Thoracic aorta (tissue), 2 donors: Measurements from ENCODE around the gene FGD4. TPM values are rescaled to one million over a fixed set of nuclear protein-coding genes. Genes with fewer than 3 reads are reported as not detected.

Experiments used
- ATAC-seq: fragments of 150-250 bp; one replicate; pipeline ENCODE4 v1.8.0; 2017; ENCODE audit warnings: low read depth; ENCODE audit not compliant: insufficient number of reproducible peaks, low FRiP score
- DNase-seq: peaks from one replicate; pipeline ENCODE4 v3.0.0-alpha.2; 2020; ENCODE audit warnings: low spot score
- H3K27ac ChIP-seq, 2 donors: fragments of 200-600 bp; sonication (generic); 1 replicate in 1 of 2; 2 replicates in 1 of 2; pipeline ENCODE4 v1.5.1; 2016; ENCODE audit warnings: mild to moderate bottlenecking in 2 of 2, moderate library complexity in 2 of 2
- H3K27me3 ChIP-seq: fragments of 200-600 bp; sonication (generic); replicated peaks from 2 replicates; pipeline ENCODE4 v1.6.0; 2016; ENCODE audit warnings: mild to moderate bottlenecking; ENCODE audit not compliant: insufficient read depth
- H3K36me3 ChIP-seq: fragments of 200-600 bp; sonication (generic); one replicate; pipeline ENCODE4 v1.5.1; 2016
- H3K4me1 ChIP-seq, 2 donors: fragments of 200-600 bp; sonication (generic); 1 replicate in 1 of 2; 2 replicates in 1 of 2; pipeline versions ENCODE4 v1.5.1 to v1.6.0; 2016; ENCODE audit warnings: low read depth in 2 of 2, mild to moderate bottlenecking in 1 of 2; ENCODE audit not compliant: control insufficient read depth in 1 of 2
- H3K4me3 ChIP-seq: fragments of 200-600 bp; sonication (generic); 2 replicates; pipeline ENCODE4 v1.5.1; 2016; ENCODE audit warnings: mild to moderate bottlenecking
- H3K9me3 ChIP-seq: fragments of 200-600 bp; sonication (generic); 2 replicates; pipeline ENCODE4 v1.5.1; 2016
- total RNA-seq, 2 donors: library from RNA; depleted of rRNA; stranded (reverse); fragments of >200 nt; gene quantifications; one replicate each; pipeline versions ENCODE4 v1.1.0 to v1.2.3, GENCODE V29; 2016
- TF ChIP-seq, protein P1 (sequence below): fragments of 200-600 bp; sonication (generic); IDR thresholded peaks from one replicate; pipeline ENCODE4 v1.5.1; 2019; ENCODE audit warnings: antibody characterized with exemption

Gene FGD4
- total RNA-seq, 2 donors from 2014 or later: 52.7 to 61.6 TPM

DNA sequence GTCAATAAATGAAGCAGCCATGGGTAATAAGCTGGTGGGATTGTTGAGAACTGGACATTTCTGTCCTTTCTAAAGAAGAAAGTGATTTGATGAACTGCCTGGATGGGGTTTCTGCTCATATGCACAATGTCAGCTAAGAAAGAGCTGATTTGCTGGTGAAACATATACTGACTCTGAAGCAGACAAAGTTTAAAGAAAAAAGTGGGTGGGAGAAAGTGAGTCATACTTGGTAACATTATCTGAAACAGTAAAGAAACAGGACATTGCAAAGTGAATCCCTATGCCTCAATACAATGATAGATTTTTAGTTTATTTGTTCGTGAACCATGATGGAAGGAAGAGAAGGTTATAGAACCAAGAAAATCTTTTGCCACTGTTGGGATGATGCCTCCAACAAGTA, 184.2 kb downstream of the FGD4 start:
- Histone ChIP-seq H3K36me3 (peaks cover 4% of the 10 kb centered on the region), H3K27me3 (no peaks in the 10 kb centered on the region), H3K4me1 (no peaks in the 10 kb centered on the region), H3K4me3 (no peak overlapping the region), H3K27ac (no peak overlapping the region), H3K9me3 (no peaks in the 10 kb centered on the region)
- TF ChIP-seq, protein P1, sequence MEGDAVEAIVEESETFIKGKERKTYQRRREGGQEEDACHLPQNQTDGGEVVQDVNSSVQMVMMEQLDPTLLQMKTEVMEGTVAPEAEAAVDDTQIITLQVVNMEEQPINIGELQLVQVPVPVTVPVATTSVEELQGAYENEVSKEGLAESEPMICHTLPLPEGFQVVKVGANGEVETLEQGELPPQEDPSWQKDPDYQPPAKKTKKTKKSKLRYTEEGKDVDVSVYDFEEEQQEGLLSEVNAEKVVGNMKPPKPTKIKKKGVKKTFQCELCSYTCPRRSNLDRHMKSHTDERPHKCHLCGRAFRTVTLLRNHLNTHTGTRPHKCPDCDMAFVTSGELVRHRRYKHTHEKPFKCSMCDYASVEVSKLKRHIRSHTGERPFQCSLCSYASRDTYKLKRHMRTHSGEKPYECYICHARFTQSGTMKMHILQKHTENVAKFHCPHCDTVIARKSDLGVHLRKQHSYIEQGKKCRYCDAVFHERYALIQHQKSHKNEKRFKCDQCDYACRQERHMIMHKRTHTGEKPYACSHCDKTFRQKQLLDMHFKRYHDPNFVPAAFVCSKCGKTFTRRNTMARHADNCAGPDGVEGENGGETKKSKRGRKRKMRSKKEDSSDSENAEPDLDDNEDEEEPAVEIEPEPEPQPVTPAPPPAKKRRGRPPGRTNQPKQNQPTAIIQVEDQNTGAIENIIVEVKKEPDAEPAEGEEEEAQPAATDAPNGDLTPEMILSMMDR: no peak
- ATAC-seq: no peak
- no peak for DNase-seq

DNA sequence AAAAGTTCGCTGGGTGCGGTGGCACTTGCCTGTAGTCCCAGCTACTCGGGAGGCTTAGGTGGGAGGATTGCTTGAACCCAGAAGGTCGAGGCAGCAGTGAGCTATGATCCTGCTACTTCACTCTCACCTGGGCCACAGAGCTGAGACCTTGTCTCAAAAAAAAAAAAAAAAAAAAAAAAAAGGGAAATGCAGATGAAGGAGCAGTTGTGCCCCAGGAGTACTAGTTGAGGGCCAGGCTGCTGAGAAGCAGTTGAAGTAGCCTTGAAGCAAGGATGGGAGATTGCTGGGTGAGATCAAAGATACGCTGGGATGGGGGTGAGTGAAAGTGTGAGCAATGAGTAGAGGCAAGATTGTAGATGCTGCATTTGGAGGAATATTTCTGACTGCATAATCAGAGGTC, 186.3 kb downstream of the FGD4 start:
- ATAC-seq (no peak), DNase-seq (no peak)
- Histone ChIP-seq H3K4me3 (no peak overlapping the region), H3K36me3 (peaks cover 8% of the 10 kb centered on the region), H3K27ac (no peak overlapping the region), H3K9me3 (no peaks in the 10 kb centered on the region), H3K27me3 (no peaks in the 10 kb centered on the region), H3K4me1 (no peaks in the 10 kb centered on the region)
- TF ChIP-seq, protein P1: no peak

DNA sequence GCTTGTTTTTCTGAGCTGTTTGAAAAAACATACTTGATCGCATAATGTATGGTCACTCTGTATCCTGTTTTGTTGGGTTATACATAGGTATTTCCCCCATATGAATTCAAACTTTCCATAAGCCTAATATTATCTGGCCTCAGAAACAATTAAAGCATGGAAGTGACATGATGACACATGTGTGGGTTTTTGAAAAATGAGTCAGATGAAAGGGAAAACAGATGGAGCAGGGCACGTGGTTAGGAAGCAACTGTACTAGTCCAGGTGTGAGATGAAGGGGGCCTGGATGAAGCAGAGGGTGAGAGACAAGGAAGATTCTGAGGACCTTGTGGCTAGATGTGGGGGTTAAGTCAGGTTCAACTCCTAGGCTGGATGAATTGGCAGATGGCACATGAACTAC, 187.0 kb downstream of the FGD4 start:
- H3K9me3 ChIP-seq: no peaks in the 10 kb centered on the region
- H3K27me3 ChIP-seq: no peaks in the 10 kb centered on the region
- no peak for ATAC-seq
- no peak overlapping the region for H3K4me3 ChIP-seq
- no peaks in the 10 kb centered on the region for H3K4me1 ChIP-seq
- H3K27ac ChIP-seq: no peak overlapping the region
- H3K36me3 ChIP-seq: peaks cover 9% of the 10 kb centered on the region
- DNase-seq: no peak
- TF ChIP-seq, protein P1: no peak

DNA sequence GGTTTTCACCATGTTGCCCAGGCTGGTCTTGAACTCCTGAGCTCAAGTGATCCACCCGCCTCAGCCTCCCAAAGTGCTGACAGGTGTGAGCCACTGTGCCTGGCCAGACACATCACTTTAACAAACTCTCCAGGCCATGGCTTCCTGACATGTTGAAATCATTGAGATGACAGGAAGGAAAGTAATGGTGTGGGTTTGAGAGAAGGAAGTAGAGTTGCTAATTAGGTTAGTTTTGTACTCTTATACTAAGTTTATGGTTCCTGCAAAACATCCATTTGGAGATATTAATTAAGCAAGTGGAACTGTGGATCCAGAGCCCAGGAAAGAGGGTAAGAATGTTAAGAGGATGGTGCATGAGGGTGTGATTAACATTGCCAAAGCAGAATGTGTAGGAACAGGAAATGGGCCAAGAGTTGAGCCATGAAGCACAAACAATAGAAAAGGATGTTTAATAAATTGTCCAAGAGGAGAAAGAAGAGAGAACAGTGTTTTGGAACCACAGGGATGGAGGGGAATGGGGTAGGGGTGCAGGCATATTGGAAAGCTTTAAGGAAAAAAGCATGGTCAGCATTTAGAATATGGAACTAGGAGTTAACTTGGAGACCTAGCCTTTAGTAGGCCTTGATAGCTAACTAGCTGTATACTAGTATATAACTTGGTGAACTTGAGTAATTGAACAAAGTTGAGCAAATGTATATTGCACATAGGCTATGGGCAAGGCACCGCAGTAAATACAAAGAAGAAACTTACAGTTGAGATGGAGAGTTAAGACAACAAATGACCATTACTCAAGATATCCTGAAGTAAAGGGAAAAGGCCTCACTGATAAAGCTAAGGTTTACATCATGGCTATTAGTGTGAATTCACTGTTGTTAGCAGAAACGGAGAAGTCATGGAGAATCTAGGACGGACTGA, 188.5 kb downstream of the FGD4 start:
- Histone ChIP-seq H3K4me1 (no peaks in the 10 kb centered on the region), H3K36me3 (peaks cover 5% of the 10 kb centered on the region), H3K9me3 (no peaks in the 10 kb centered on the region), H3K27ac (no peak overlapping the region), H3K27me3 (no peaks in the 10 kb centered on the region), H3K4me3 (no peak overlapping the region)
- ATAC-seq: no peak
- TF ChIP-seq, protein P1: no peak
- DNase-seq: no peak

DNA sequence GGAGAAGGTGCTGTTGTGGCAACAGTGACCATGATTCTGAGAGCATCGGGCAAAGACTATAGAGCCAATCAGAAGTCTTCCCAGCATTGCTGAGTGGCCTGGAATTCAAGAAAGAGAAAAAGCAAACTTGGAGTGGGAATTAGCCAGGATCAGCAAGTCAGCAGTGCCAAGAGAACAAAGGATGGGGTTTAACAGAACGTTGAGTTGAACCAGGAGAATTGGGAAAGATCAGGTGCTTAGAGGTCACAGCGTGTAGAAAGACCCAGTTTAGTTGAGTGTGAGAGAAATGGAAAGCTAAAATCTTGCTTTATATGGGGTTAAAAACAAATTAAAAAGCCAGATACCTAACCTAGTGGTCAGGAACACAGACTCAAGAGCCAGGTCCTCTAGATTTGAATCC, 189.2 kb downstream of the FGD4 start:
- Histone ChIP-seq H3K9me3 (no peaks in the 10 kb centered on the region), H3K4me1 (no peaks in the 10 kb centered on the region), H3K4me3 (no peak overlapping the region), H3K27ac (no peak overlapping the region), H3K36me3 (peaks cover 5% of the 10 kb centered on the region), H3K27me3 (no peaks in the 10 kb centered on the region)
- TF ChIP-seq, protein P1: no peak
- ATAC-seq: no peak
- DNase-seq: no peak
